A549 (cell line): ENCODE measurements around the gene ITGB7. TPM values are rescaled to one million over a fixed set of nuclear protein-coding genes. Genes with fewer than 3 reads are reported as not detected.
"Not testable (repeated sequence)": the region's sequence is repeated elsewhere in the genome, so short reads cannot be mapped to it uniquely, and the experiment has no call there.

Source experiments
- ATAC-seq, 2 experiments: fragments of 200-7000 bp in 1 of 2; fragments of >200 bp in 1 of 2; cut with Nextera tagmentation in 1 of 2; cut with Tn5 transposase in 1 of 2; 3 replicates each; pipeline versions ENCODE4 v1.8.0 to v1.9.1; 2018 to 2020; ENCODE audit warnings: mild to moderate bottlenecking in 1 of 2, moderate library complexity in 1 of 2
- CTCF ChIA-PET: fragments of 300-600 bp; sonication (Branson Sonifier 250); formaldehyde crosslinking; extraction: SDS; loops from one replicate; lab custom pipeline; 2021; ENCODE audit warnings: antibody characterized with exemption, inconsistent platforms; lab: Yijun Ruan, JAX
- POLR2A ChIA-PET: fragments of 350-600 bp; formaldehyde crosslinking; extraction: SDS; loops from one replicate; lab custom pipeline; 2021; ENCODE audit warnings: antibody characterized with exemption, inconsistent platforms; lab: Yijun Ruan, JAX
- DNase-seq, 2 experiments: peaks; one replicate each; pipeline versions ENCODE4 v3.0.0 to v3.0.0-alpha.2; 2011 to 2016; ENCODE audit warnings: low read depth in 1 of 2, low spot score in 1 of 2
- FAIRE-seq: peaks from 2 replicates; lab custom pipeline; 2011; peaks lifted over from hg19 to GRCh38; lab: Jason Lieb, UNC
- H3K27ac ChIP-seq, 2 experiments: fragments of >200 bp; sonication (Bioruptor Twin); formaldehyde crosslinking; 3 replicates each; pipeline ENCODE4 v1.5.1; 2016 to 2017
- H3K4me1 ChIP-seq: fragments of >200 bp; sonication (Bioruptor Twin); formaldehyde crosslinking; 3 replicates; pipeline ENCODE4 v1.6.1; 2016
- H3K4me2 ChIP-seq: fragments of >200 bp; sonication (Bioruptor Twin); formaldehyde crosslinking; 3 replicates; pipeline ENCODE4 v1.6.1; 2016
- H3K4me3 ChIP-seq: fragments of >200 bp; sonication (Bioruptor Twin); formaldehyde crosslinking; 3 replicates; pipeline ENCODE4 v1.5.1; 2016
- H3K9me3 ChIP-seq: fragments of >200 bp; sonication (Bioruptor Twin); formaldehyde crosslinking; 3 replicates; pipeline ENCODE4 v1.6.1; 2016
- BHLHE40 ChIP-seq: IDR thresholded peaks from 2 replicates; pipeline ENCODE4 v1.6.1; 2012; ENCODE audit warnings: low read depth, low read length, inconsistent platforms
- E2F6 ChIP-seq: IDR thresholded peaks from 2 replicates; pipeline ENCODE4 v1.6.1; 2012; ENCODE audit warnings: low read depth, borderline replicate concordance
- EHF ChIP-seq: fragments of 250-450 bp; sonication (Bioruptor Pico); IDR thresholded peaks from 2 replicates; pipeline ENCODE4 v1.5.0; 2020; ENCODE audit warnings: mild to moderate bottlenecking
- ESRRA ChIP-seq: fragments of 150-350 bp; IDR thresholded peaks from 2 replicates; pipeline ENCODE4 v1.6.1; 2014; ENCODE audit warnings: mild to moderate bottlenecking, low read length, borderline replicate concordance
- FOSB ChIP-seq: fragments of 250-450 bp; sonication (Bioruptor Pico); IDR thresholded peaks from 2 replicates; pipeline ENCODE4 v1.5.0; 2020; ENCODE audit warnings: mild to moderate bottlenecking, moderate library complexity
- FOXS1 ChIP-seq: fragments of 250-450 bp; sonication (Bioruptor Pico); IDR thresholded peaks from 2 replicates; pipeline ENCODE4 v1.5.0; 2020; ENCODE audit warnings: mild to moderate bottlenecking, moderate library complexity
- GATA3 ChIP-seq: IDR thresholded peaks from 2 replicates; pipeline ENCODE4 v1.6.1; 2012; ENCODE audit warnings: borderline replicate concordance
- HOXB5 ChIP-seq: fragments of 250-450 bp; sonication (Bioruptor Pico); IDR thresholded peaks from 2 replicates; pipeline ENCODE4 v1.5.0; 2020; ENCODE audit warnings: mild to moderate bottlenecking, moderate library complexity
- KDM5A ChIP-seq: fragments of 200-600 bp; sonication (generic); IDR thresholded peaks from 2 replicates; pipeline ENCODE4 v1.6.1; 2016; ENCODE audit warnings: antibody characterized with exemption, mild to moderate bottlenecking
- MYC ChIP-seq: IDR thresholded peaks from 2 replicates; pipeline ENCODE4 v1.6.1; 2012; ENCODE audit warnings: mild to moderate bottlenecking, inconsistent platforms, low read length, improper control_type of control experiment, borderline replicate concordance
- POLR2AphosphoS2 ChIP-seq: conservative IDR thresholded peaks from 2 replicates; pipeline ENCODE4 v1.6.1; 2012; ENCODE audit warnings: low read length, improper control_type of control experiment, inconsistent platforms
- RCOR1 ChIP-seq: fragments of 150-350 bp; IDR thresholded peaks from 2 replicates; pipeline ENCODE4 v1.6.1; 2014; ENCODE audit warnings: antibody characterized with exemption, low read length, low read depth
- RNF2 ChIP-seq: fragments of 200-600 bp; sonication (generic); IDR thresholded peaks from 2 replicates; pipeline ENCODE4 v1.6.1; 2016; ENCODE audit warnings: low read depth, mild to moderate bottlenecking, antibody characterized with exemption, moderate library complexity, borderline replicate concordance
- WGBS: methylation state at CpG from one replicate; pipeline ENCODE4 v1.1.6; 2017; ENCODE audit errors: missing lambda C conversion rate; 5-methylcytosine and 5-hydroxymethylcytosine counted together
- polyA plus RNA-seq, 4 experiments: library from polyadenylated mRNA; depleted of rRNA in 3 of 4; stranded (reverse); fragments of >200 nt; fragmentation: RNase III in 1 of 4; extraction: RNeasy Plus Mini Kit Qiagen cat#74134 plus additional on column Dnase treatment in 1 of 4; gene quantifications; 2 replicates in 3 of 4; 3 replicates in 1 of 4; pipeline ENCODE4 v1.2.3, GENCODE V29; 2011 to 2017
- TF ChIP-seq, protein P1 (sequence below): IDR thresholded peaks from 2 replicates; pipeline ENCODE4 v1.6.1; 2012

The ITGB7 gene
- polyA plus RNA-seq, 2 of the 4 experiments (the other 2 are of a cell fraction) = 0.54 to 0.56 TPM

- H3K9me3 ChIP-seq = no peaks in the 10 kb centered on the region
- H3K4me3 ChIP-seq = peak overlapping the region; percentile 76
- TF ChIP-seq E2F6 (no peak), FOSB (peak; percentile 36; the same call in 1 of the 2 replicates), EHF (CRISPR knock-in tag) (no peak)
- H3K4me2 ChIP-seq = peak overlapping the region; percentile 98
- no peak for FAIRE-seq
- no peak for DNase-seq
- ChIA-PET CTCF (interaction anchor here (1.0 to 36.2 kb wide), 4 partner anchors 18 to 114 kb away, joined by 3 to 646 read pairs (median 236); partner anchors contain the start of gene ITGB7), POLR2A (interaction anchor here (0.7 to 2.3 kb wide), 16 partner anchors 9 to 141 kb away, joined by 3 to 33 read pairs (median 6); partner anchors contain the start of genes MYG1, SOAT2 and SPRYD3)
- H3K4me1 ChIP-seq = peaks cover 44% of the 10 kb centered on the region
- WGBS = 14% methylated on average over 12 of the region's 12 CpGs
- H3K27ac ChIP-seq = peak overlapping the region; percentile 92 to 93
- peak; percentile 32 to 33; a peak in 5 of 6 replicates for ATAC-seq
Measured at GRCh38 chr12:53179687-53180219, 27.3 kb downstream of the ITGB7 start.

DNA sequence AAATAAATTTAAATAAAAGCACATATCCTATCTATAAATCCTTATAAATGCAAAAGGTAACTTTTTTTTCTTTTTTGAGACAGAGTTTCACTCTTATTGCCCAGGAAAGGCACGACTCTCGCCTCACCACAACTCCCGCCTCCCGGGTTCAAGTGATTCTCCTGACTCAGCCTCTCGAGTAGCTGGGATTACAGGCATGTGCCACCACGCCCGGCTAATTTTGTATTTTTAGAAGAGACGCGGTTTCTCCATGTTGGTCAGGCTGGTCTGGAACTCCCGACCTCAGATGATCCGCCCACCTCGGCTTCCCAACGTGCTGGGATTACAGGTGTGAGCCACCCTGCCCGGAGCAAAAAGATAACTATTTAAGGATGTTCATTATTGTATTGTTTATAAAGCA lies 28.2 kb downstream of the ITGB7 start:
- WGBS = 95% methylated on average over 14 of the region's 14 CpGs
- H3K4me3 ChIP-seq, ATAC-seq, DNase-seq, POLR2A ChIA-PET, H3K4me2 ChIP-seq, FAIRE-seq, H3K9me3 ChIP-seq: not testable (repeated sequence)
- CTCF ChIA-PET = interaction anchor here (22.9 to 36.2 kb wide), 2 partner anchors 17 to 20 kb away, joined by 451 to 646 read pairs; partner anchors contain the start of gene ITGB7
- peaks cover 54% of the 10 kb centered on the region for H3K4me1 ChIP-seq
- peak overlapping the region in 1 of 2 experiments; percentile 93; a peak in 2 of 6 replicates for H3K27ac ChIP-seq

- CTCF ChIA-PET = interaction anchor here (1.2 to 36.2 kb wide), 3 partner anchors 15 to 111 kb away, joined by 3 to 646 read pairs (median 451); partner anchors contain the start of gene ITGB7
Measured at GRCh38 chr12:53177447-53177846, 29.6 kb downstream of the ITGB7 start.

DNA sequence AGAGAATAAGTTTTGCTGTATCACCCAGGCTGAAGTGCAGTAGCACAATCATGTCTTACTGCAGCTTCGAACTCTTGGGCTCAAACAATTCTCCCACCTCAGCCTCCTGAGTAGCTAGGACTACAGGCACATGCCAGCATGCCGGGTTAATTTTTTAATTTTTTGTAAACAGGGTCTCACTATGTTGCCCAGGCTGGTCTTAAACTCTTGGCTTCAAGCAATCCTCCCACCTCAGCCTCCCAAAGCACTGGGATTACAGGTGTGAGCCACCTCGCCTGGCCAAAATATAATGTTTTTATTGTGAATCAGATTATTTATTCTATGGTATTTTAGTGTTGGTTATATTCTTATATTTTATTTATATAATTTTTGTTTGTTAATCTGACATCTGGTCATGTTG lies 30.3 kb downstream of the ITGB7 start:
- no peak for FAIRE-seq
- Histone ChIP-seq H3K4me2 (no peak overlapping the region), H3K27ac (peak overlapping the region; percentile 41 to 43; a peak in 2 of 6 replicates), H3K9me3 (no peaks in the 10 kb centered on the region), H3K4me3 (no peak overlapping the region)
- DNase-seq = no peak
- ATAC-seq = no peak
- POLR2A ChIA-PET = no interaction called here
- WGBS = 96% methylated on average over 3 of the region's 3 CpGs
- CTCF ChIA-PET = interaction anchor here (0.8 to 36.2 kb wide), 5 partner anchors 8 to 111 kb away, joined by 3 to 646 read pairs (median 14); partner anchors contain the start of genes ITGB7 and SPRYD3
- no peak for TF ChIP-seq ESRRA
- TF ChIP-seq RNF2 = no peak
- TF ChIP-seq BHLHE40 = no peak
- TF ChIP-seq POLR2AphosphoS2 = no peak
- no peak for TF ChIP-seq RCOR1
- TF ChIP-seq GATA3 = no peak
- TF ChIP-seq HOXB5 (CRISPR knock-in tag) = no peak
- no peak for TF ChIP-seq EHF (CRISPR knock-in tag)
- TF ChIP-seq E2F6 = no peak
- no peak for TF ChIP-seq KDM5A
- TF ChIP-seq FOXS1 = no peak
- TF ChIP-seq, protein P1, sequence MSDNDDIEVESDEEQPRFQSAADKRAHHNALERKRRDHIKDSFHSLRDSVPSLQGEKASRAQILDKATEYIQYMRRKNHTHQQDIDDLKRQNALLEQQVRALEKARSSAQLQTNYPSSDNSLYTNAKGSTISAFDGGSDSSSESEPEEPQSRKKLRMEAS = no peak
- no peak for TF ChIP-seq MYC
- TF ChIP-seq, all 56 proteins: peak for 0
- peaks cover 57% of the 10 kb centered on the region for H3K4me1 ChIP-seq

More at GRCh38 chr12:53177447-53177846, 29.6 kb downstream of the ITGB7 start:
- DNase-seq, ATAC-seq, H3K4me2 ChIP-seq, H3K9me3 ChIP-seq, POLR2A ChIA-PET, FAIRE-seq, H3K4me3 ChIP-seq: not testable (repeated sequence)
- peak overlapping the region in 1 of 2 experiments; percentile 16; a peak in 2 of 6 replicates for H3K27ac ChIP-seq
- H3K4me1 ChIP-seq = peaks cover 57% of the 10 kb centered on the region
- WGBS = 90% methylated on average over 6 of the region's 6 CpGs
